ENCODE data around the gene RGS19. TPM values are rescaled to one million over a fixed set of nuclear protein-coding genes. Genes with fewer than 3 reads are reported as not detected.

Gene RGS19
- total RNA-seq, 2 experiments from 2014 or later: 9.7 to 14.8 TPM

- Mint-ChIP-seq H3K4me3 (peak overlapping the region; percentile 36), H3K27ac (peak overlapping the region; percentile 90), H3K27me3 (peaks cover 26% of the 10 kb centered on the region), H3K4me1 (ENCODE audit: low read depth) (peaks cover 24% of the 10 kb centered on the region), H3K9me3 (no peaks in the 10 kb centered on the region), H3K36me3 (ENCODE audit: low read depth) (peaks cover 5% of the 10 kb centered on the region)
- DNase-seq: peak; percentile 51 to 84 (median 62)
- Histone ChIP-seq H3K36me3 (ENCODE audit: insufficient read depth, low read length) (peaks cover 6% of the 10 kb centered on the region), H3K27me3 (ENCODE audit: control insufficient read depth in 1 of 2, insufficient read depth in 2 of 2, low read length in 2 of 2) (peaks cover 23 to 24% of the 10 kb centered on the region in 2 experiments), H3K4me3 (ENCODE audit: low read length) (peak overlapping the region; percentile 16), H3K27ac (ENCODE audit: low read depth in 1 of 2, low read length in 2 of 2) (no peak overlapping the region), H3K4me1 (ENCODE audit: insufficient read depth, low read length) (peaks cover 27% of the 10 kb centered on the region), H3K9me3 (ENCODE audit: control insufficient read depth in 1 of 2, insufficient read depth in 1 of 2, low read length in 2 of 2) (no peaks in the 10 kb centered on the region)
- peak; percentile 35 for ATAC-seq (ENCODE audit: poor library complexity)
- TF ChIP-seq, protein P1, sequence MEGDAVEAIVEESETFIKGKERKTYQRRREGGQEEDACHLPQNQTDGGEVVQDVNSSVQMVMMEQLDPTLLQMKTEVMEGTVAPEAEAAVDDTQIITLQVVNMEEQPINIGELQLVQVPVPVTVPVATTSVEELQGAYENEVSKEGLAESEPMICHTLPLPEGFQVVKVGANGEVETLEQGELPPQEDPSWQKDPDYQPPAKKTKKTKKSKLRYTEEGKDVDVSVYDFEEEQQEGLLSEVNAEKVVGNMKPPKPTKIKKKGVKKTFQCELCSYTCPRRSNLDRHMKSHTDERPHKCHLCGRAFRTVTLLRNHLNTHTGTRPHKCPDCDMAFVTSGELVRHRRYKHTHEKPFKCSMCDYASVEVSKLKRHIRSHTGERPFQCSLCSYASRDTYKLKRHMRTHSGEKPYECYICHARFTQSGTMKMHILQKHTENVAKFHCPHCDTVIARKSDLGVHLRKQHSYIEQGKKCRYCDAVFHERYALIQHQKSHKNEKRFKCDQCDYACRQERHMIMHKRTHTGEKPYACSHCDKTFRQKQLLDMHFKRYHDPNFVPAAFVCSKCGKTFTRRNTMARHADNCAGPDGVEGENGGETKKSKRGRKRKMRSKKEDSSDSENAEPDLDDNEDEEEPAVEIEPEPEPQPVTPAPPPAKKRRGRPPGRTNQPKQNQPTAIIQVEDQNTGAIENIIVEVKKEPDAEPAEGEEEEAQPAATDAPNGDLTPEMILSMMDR (IDR thresholded peaks at IDR 0.05): peak; percentile 73
- ChIA-PET CTCF (interaction anchor here (0.6 to 1.6 kb wide), 2 partner anchors 18 to 22 kb away, joined by 3 to 6 read pairs; partner anchors contain the start of genes OPRL1 and RGS19), POLR2A (no interaction called here)
- intact Hi-C loops (cut with DNase I, micrococcal nuclease): loop anchor here in 1 of 2 experiments (1.0 kb wide), 1 partner anchor 18 kb away; no protein-coding TSS in a partner anchor
These were observed 22.7 kb upstream of the RGS19 start for GRCh38 chr20:64101731-64102621.

DNA sequence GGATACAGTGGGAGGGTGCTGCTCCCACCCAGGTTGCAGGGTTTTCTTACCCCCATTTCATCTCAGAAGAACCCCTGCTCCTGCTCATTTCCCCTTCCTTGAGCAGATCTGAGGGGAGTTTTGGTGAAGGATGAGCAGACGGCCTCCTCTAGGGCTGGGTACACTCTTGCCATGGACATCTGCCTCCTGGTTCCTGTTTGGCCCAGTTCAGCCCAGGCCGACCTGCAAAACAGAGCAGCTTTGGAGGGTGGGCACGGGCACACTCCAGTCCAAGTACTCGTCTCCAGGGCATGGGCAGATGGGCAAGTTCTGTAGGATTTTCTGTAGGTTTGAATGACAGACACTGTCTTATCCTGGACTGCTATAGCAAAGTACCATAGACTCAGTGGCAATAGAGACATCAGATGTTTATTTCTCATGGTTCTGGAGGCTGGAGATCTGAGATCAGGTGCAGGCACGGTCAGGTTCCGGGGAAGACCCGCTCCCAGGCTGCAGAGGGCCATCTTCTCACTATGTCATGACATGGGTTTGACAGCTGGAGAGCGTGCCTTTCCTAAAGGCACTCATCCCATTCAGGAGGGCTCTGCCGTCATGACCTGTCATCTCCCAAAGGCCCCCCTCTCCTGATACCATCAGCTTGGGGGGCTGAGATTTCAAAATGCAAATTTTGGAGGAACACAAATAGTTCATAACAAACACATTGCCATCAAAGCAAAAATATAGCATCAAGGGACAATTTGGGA, 21.8 kb upstream of the RGS19 start:
- no peaks in the 10 kb centered on the region for H3K9me3 Mint-ChIP-seq
- peaks cover 23 to 24% of the 10 kb centered on the region in 2 experiments for H3K27me3 ChIP-seq (ENCODE audit: control insufficient read depth in 1 of 2, insufficient read depth in 2 of 2, low read length in 2 of 2)
- TF ChIP-seq, protein P1 (IDR thresholded peaks at IDR 0.05): no peak
- no peak overlapping the region for H3K27ac ChIP-seq (ENCODE audit: low read depth in 1 of 2, low read length in 2 of 2)
- no peak overlapping the region for H3K4me3 ChIP-seq (ENCODE audit: low read length)
- H3K4me3 Mint-ChIP-seq: peak overlapping the region; percentile 36
- peaks cover 24% of the 10 kb centered on the region for H3K4me1 Mint-ChIP-seq (ENCODE audit: low read depth)
- peaks cover 26% of the 10 kb centered on the region for H3K27me3 Mint-ChIP-seq
- DNase-seq: no peak
- ATAC-seq (ENCODE audit: poor library complexity): no peak
- peaks cover 28% of the 10 kb centered on the region for H3K4me1 ChIP-seq (ENCODE audit: insufficient read depth, low read length)
- H3K9me3 ChIP-seq (ENCODE audit: control insufficient read depth in 1 of 2, insufficient read depth in 1 of 2, low read length in 2 of 2): no peaks in the 10 kb centered on the region
- ChIA-PET CTCF (interaction anchor here (1.6 kb wide), 1 partner anchor 18 kb away, joined by 6 read pairs; no protein-coding TSS in a partner anchor), POLR2A (interaction anchor here (1.2 kb wide), 1 partner anchor 580 kb away, joined by 4 read pairs; the partner anchor contains the start of gene PPDPF)
- peak overlapping the region; percentile 90 for H3K27ac Mint-ChIP-seq
- intact Hi-C loops (cut with DNase I, micrococcal nuclease): no loop called here
- peaks cover 5% of the 10 kb centered on the region for H3K36me3 Mint-ChIP-seq (ENCODE audit: low read depth)
- peaks cover 6% of the 10 kb centered on the region for H3K36me3 ChIP-seq (ENCODE audit: insufficient read depth, low read length)

DNA sequence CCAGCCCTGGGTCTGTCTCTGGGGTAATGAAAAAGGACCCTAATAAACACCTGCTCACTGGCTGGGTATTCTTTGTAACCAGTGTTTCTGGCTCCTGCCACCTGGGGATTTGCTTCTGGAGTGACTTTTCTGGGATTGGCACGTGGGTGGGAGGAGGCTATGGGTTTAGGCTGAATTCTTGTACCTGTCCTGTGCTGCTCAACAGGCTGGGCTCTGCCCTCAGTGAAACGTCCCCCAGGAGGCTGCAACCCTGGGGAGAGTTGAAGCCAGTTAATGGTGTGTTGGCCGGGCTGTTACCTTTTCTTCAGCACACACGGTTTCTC, 21.2 kb upstream of the RGS19 start:
- Mint-ChIP-seq H3K27me3 (peaks cover 26% of the 10 kb centered on the region), H3K27ac (peak overlapping the region; percentile 90), H3K36me3 (ENCODE audit: low read depth) (peaks cover 5% of the 10 kb centered on the region), H3K4me1 (ENCODE audit: low read depth) (peaks cover 24% of the 10 kb centered on the region), H3K4me3 (peak overlapping the region; percentile 68), H3K9me3 (no peaks in the 10 kb centered on the region)
- CTCF ChIA-PET: interaction anchor here (0.8 to 1.7 kb wide), 2 partner anchors 17 to 62 kb away, joined by 3 to 4 read pairs; no protein-coding TSS in a partner anchor
- Histone ChIP-seq H3K27me3 (ENCODE audit: control insufficient read depth in 1 of 2, insufficient read depth in 2 of 2, low read length in 2 of 2) (peaks cover 23 to 24% of the 10 kb centered on the region in 2 experiments), H3K4me3 (ENCODE audit: low read length) (no peak overlapping the region), H3K9me3 (ENCODE audit: control insufficient read depth in 1 of 2, insufficient read depth in 1 of 2, low read length in 2 of 2) (no peaks in the 10 kb centered on the region), H3K36me3 (ENCODE audit: insufficient read depth, low read length) (peaks cover 6% of the 10 kb centered on the region), H3K4me1 (ENCODE audit: insufficient read depth, low read length) (peaks cover 31% of the 10 kb centered on the region), H3K27ac (ENCODE audit: low read depth in 1 of 2, low read length in 2 of 2) (no peak overlapping the region)
- intact Hi-C loops (cut with DNase I, micrococcal nuclease): no loop called here
- POLR2A ChIA-PET: interaction anchor here (1.2 kb wide), 1 partner anchor 580 kb away, joined by 4 read pairs; the partner anchor contains the start of gene PPDPF
- DNase-seq (no peak), ATAC-seq (ENCODE audit: poor library complexity) (peak; percentile 8)
- TF ChIP-seq, protein P1 (IDR thresholded peaks at IDR 0.05): no peak
